Fibroblast of skin of left quadriceps (primary cell): ENCODE results near the gene TUNAR.

ENCODE experiments used
- DNase-seq, 2 experiments: peaks; one replicate each; pipeline ENCODE4 v3.0.0-alpha.2; 2013; ENCODE audit warnings: low read depth in 2 of 2

TUNAR gene

DNA sequence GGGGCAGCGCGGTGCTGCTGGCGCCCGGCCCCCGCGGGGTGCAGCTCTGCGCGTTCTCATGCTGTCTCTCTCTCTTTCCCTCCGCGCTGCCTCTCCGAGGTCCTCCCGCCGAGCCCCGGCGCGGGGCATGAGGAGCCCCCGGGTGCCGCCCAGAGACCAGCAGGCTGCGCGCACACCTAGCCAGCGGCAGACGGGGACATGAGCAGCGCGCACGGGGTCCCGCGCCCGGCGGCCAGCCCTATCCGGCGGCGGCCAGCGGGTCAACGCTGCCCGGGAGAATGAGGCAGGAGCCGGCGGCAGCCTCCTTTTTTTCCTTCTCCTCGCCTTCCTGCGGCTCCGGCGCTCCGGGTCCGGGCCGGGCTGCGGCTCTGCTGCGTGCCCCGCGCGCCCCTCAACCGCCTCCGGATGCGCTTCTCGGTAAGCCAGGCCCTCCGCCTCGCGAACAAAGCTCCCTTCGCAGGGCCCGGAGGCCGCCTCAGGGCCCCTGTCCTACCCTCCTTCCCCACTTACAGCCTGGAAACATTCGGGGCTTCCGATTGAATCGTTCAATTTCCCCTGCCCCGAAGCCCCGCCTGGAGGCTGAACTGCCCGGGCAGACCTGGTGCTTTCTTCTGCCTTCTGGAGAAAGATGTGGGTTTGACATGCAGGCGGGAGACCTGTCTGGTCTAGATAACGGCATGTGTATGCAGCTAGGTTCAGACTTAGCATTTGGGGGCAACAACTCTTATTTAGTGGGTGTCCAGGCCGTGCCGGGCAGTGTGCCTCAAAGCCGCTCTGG, at the start of gene TUNAR:
Gene TUNAR (plus strand): TSS at position 72 of the 778 bp plus-strand sequence.
- DNase-seq = no peak

DNA sequence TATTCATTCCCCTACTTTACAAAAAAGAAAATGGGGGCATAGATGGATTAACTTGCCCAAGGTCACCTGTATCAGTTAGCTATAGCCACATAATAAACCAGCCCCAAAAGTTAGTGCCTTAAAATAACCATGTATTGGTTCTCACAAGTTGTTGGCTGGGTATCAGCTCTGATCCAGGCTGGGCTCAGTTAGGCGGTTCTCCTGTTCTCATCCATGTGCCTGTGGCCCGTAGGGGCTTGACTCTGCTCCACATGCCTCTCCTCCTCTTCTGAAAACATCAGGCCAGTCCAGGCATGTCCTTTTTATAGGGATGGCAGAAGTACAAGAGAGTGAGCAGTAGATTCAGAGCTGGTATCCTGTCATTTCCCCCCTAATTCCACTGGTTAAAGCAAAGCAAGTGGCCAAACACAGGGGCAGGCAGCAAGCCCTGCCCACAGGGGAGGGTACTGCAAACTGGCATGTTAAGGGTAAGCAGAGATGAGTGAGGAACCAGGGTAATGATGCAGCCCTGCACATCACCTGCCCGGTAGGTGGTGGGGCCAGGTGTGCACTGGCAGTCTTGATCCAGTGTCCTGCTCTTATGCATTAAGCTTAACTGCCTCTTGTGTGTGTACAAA, 47.9 kb upstream of the TUNAR start:
- DNase-seq = no peak

GRCh38 chr14:95829321-95829720, 47.3 kb upstream of the TUNAR start:
- DNase-seq = no peak

DNA sequence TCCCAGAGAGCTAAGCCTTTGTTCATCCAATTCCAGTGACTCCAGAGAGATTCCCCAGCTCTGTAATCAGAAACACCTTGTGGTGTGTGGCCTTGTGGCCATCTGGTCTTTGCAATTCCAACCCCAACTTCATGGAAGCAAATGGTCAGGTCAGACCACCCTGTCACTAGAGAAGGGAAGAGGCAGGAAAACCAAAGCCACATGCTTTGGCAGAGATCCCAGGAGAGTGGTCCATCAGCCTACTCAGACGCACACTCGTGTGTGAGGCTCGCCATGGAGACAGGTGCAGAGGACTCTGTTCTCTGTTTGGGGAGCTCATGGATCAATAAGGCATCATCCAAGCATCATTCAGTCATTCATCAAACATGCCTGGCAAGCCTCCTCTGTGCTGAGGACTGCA, 46.2 kb upstream of the TUNAR start:
- no peak for DNase-seq

- no peak for DNase-seq
These were observed 45.6 kb upstream of the TUNAR start for GRCh38 chr14:95831041-95831440.

GRCh38 chr14:95831468-95831867, 45.2 kb upstream of the TUNAR start:
- DNase-seq = no peak

GRCh38 chr14:95832012-95832411, 44.6 kb upstream of the TUNAR start:
- DNase-seq = no peak

- no peak for DNase-seq
These were observed 43.2 kb upstream of the TUNAR start for GRCh38 chr14:95833429-95833828.

- no peak for DNase-seq
These were observed 42.1 kb upstream of the TUNAR start for GRCh38 chr14:95834496-95834895.

DNA sequence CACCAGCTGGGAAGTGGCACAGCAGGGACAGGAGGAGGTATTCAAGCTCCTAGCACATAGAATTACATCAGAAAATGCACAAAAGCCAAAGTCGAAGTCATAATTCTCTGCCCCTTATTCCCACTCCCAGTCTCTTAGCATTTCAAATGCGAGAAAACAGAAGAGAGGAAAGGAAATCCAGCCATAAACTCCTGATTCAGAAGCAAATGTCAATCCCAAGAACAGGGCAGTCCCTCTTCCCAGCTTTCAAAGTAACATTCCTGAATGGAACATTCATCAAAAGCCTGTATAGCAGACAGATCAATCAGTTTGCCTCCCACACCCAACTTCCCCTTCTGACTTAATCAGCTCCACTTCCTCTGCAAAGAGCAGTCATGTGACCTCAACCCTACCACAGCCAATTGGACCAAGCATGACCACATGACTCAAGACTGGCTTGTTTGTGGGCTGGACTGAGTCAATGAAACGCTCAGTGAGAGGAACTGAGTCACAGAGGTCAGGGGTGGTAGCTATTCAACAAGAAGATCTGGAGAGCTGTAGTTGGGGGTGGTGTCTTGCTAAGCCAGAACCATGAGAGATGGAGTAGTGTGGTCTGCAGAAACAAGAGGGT, 41.4 kb upstream of the TUNAR start:
- DNase-seq = no peak

- no peak for DNase-seq
These were observed 37.8 kb upstream of the TUNAR start for GRCh38 chr14:95838862-95839261.

GRCh38 chr14:95840094-95840700, 36.4 kb upstream of the TUNAR start:
- no peak for DNase-seq

- no peak for DNase-seq
These were observed 35.0 kb upstream of the TUNAR start for GRCh38 chr14:95841668-95842067.

GRCh38 chr14:95849761-95850160, 26.9 kb upstream of the TUNAR start:
- no peak for DNase-seq

- no peak for DNase-seq
These were observed 26.2 kb upstream of the TUNAR start for GRCh38 chr14:95850429-95850828.

- DNase-seq = no peak
These were observed 21.0 kb upstream of the TUNAR start for GRCh38 chr14:95855606-95856005.

- DNase-seq = no peak
These were observed 19.4 kb upstream of the TUNAR start for GRCh38 chr14:95857275-95857674.

GRCh38 chr14:95858893-95859292, 17.7 kb upstream of the TUNAR start:
- DNase-seq = no peak

DNA sequence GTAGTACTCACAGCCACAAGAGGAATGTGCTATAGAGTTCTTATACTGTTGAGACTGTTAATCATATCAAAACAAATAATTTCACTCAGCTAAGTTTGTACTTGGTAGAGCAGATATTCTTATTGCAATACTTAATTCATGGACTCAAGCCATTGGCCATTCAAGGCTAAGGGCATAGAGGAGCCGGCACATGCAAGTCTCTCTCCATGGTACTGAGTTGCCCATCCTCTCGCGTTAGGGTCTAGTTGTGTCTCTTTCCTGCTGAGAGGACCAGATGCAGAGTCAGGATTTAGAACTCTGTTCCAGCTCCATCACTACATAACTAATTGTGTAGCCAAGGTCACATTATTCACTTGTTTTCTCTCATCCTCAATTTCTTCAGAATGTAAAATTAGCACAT, 14.4 kb upstream of the TUNAR start:
- no peak for DNase-seq

- DNase-seq = no peak
These were observed 13.3 kb upstream of the TUNAR start for GRCh38 chr14:95863295-95863694.

GRCh38 chr14:95869776-95870175, 6.9 kb upstream of the TUNAR start:
- DNase-seq = no peak

- no peak for DNase-seq
These were observed 5.9 kb upstream of the TUNAR start for GRCh38 chr14:95870772-95871171.

DNA sequence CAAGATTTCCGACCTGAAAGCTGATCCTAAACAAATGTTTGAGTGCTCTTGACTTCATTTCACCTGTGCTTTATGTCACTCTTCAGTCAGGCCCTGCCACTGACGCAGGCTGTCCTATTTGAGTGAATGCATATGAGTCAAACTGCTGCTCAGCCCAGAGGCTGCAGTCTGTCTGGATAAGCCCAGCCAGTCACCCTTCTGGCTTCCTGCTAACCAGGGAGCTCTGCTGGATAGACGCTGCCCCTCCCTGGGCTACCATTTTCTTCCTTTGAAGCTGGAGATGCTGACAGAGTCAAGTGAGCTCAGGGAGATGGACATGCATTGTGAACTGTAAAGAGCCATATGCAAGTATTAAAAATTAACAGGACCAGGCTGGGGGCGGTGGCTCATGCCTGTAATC, 5.1 kb upstream of the TUNAR start:
- no peak for DNase-seq
